GM19351 (cell line): ENCODE measurements around the gene BABAM2.

Experiments
- ATAC-seq: cut with Tn5 transposase; IDR thresholded peaks from one replicate; pipeline ENCODE4 v1.9.1; 2021; ENCODE audit warnings: mild to moderate bottlenecking, moderate library complexity; ENCODE audit not compliant: unreplicated experiment

The BABAM2 gene

DNA sequence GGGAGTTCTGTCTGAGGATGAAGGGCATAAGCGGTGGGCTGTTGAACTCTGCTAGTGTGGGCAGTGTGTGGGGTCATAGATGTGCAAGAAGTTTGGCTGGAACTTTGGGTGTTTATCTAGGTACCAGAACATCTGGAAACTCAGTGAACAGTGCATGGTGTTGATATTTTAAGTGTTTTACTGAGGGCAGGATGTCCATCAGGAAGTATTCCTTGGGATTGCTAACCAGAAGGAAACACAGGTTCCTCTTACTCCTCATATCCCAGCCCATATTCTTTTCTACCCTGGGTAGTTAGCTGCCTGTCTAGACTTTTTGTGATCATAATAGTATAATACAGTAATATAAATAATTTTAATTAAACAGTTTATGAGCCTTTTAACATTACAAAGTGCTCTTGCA lies 15.5 kb downstream of the BABAM2 start:
- ATAC-seq: no peak

DNA sequence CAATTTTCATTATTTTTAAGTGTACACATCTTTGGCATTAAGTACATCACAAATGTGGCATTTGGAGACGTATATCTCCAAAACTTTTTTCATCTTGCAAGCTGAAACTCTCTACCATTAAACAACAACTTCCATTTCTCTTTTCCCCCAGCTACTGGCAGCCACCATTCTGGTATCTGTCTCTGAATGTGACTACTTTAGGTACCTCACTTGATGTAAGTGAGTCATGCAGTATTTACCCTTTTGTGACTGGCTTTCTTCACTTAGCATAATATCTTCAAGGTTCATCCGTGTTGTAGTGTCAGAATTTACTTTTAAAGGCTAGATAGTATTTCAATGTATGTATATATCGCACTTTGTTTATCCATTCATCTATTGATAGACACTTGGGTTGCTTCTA lies 17.0 kb downstream of the BABAM2 start:
- ATAC-seq: no peak

DNA sequence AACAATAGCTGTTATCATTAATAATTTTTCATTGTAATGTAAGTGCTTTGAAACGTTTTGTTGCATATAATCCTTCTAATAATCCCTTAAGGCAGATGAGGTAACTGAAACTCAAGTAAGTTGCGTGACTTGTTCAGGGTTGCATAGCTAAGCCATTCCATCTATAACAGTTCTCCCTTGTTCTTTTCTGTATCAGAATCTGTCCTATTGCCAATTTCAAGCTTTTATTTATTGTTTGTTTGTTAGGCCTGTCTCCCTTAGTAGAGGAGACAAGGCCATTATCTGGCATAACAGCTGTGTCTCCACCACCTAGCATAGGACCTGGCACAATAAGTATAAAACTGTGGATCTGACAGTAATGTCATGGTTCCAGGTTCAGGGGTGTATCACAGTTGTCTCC lies 19.4 kb downstream of the BABAM2 start:
- no peak for ATAC-seq

DNA sequence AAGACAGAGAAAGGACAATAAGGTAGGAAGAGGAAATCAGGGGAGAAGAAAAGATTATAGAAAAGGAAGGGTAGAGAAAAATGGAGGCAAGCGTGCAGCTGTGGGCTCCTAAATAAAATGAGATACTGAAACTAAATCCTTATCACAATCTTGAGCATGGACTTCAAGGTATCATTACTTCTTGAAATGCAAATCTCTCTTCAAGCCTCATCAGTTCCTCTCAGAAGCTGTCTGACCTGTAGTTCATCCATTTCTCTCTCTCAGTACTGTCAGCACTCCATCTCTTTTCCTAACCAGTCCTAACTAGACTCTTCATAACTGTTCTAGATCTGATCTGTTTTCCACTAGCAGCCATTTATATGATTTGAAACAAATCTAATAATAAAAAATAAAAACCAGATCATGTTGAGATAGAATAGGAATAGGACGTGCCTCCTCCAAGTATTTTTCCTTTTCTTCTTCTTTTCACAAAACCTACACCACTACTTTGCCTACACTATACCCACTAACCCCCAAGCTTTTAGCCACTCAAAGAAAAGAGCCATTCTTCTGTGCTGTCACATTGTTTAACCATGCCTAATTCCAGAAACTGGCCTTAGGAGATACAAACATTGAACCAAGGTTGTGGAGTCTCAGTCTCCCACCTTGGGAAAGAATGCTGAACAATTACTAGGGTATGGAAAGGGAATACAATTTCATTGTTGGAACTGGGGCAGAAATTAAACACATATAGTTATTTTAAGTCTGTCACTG lies 21.1 kb downstream of the BABAM2 start:
- no peak for ATAC-seq

DNA sequence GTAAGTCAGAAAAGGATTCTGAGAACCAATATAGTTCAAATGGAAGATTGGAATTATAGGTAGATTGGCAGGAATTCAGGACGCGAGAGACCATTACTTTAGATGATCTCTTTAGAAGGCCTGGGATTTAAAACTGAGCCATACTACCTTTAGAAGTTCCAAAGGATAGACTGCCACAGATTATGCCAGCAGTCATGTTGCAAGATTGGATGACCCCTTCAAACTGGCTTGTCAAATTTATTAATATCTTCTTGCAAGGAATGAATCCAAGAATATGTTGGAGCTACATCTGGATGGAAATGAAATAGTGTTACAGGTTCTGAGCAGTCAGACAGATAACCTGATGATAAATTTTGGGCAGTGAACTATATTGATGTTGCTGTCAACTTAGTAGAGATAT lies 22.0 kb downstream of the BABAM2 start:
- ATAC-seq: no peak

DNA sequence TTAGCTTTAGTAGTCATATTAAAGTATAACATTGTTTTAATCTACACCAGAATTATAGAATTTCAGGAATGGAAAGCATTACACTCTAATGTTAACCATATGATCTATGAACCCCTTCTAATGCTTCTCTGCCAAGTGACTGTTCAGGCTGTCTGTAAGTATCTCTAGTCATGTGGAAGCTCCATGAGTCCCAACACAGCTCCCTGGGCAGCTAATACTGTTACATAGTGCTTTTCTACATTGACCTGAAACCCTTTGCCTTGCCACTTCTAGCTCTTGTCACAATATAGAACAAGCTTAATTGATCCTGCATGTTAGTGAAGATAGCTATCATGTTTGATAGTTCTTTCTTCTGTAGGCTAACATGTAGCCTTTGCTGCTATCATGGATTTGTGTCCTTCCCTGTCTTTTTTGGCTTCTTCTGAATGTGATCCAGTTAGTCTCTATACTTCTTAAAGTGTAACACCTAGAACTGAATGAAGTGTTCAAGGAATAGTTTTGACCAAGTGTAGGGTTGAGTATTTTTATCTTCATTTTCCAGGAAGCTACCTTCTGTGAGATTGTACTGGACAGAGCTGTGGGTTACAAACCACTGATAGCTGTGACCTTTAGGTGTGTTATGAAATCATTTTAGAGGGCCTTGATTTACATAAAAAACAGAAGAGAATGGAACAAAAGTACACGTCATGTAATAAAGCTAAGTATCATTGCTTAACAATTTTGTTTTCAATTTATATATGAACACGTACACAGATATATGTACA lies 23.7 kb downstream of the BABAM2 start:
- no peak for ATAC-seq

DNA sequence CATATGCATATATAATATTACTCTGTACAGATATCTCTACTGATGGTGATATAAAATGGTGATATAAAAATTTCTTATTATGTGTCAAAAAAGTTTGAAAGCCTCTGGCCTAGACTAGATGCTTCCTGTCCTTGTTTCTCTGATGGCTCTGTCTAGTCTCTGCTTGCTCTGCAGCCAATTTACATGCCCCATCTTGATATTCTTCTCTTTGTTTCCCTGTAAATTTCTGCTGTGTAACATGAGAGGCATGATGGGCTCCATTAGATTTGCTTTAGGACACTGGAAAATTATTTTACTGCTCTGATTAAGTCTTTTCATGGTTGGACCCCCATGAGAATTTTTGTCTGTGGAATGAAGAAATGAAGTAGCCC lies 24.3 kb downstream of the BABAM2 start:
- no peak for ATAC-seq

DNA sequence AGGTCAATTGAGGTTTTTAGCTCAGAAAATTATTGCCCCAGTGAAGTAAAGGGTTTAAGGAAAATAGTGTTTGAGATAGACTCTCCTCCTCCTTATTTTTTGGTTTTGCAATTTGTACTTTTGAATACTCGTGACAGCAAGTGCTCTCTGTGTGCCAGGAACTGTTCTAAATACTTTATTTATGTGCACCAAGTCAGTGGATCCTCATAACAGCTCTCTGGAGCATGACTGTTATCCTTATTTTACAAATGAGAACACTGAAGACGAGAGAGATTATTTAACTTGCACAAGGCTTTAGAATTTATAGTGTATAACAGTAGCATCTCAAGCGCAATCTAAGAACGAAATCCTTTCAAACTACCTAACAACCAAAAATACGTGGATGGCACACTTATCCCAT lies 24.7 kb downstream of the BABAM2 start:
- no peak for ATAC-seq

DNA sequence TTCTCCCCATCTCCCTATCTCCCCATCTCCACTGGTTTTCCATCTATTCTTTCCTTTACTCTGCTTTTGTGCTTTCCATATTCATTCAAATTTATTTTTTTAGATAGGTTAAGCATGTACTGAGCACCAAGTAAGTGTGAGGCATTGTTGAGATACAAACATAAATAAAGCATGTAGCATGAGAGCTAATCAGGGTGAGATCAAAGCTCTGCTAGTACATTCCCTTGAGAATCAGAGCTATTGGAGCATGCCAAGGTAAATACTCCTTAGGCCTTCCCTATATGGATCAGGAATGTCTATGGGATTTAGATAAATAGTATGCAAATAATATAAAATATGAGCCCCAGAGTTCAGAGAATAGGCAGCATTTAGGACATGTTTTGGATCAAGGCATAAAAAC lies 25.3 kb downstream of the BABAM2 start:
- ATAC-seq: no peak

DNA sequence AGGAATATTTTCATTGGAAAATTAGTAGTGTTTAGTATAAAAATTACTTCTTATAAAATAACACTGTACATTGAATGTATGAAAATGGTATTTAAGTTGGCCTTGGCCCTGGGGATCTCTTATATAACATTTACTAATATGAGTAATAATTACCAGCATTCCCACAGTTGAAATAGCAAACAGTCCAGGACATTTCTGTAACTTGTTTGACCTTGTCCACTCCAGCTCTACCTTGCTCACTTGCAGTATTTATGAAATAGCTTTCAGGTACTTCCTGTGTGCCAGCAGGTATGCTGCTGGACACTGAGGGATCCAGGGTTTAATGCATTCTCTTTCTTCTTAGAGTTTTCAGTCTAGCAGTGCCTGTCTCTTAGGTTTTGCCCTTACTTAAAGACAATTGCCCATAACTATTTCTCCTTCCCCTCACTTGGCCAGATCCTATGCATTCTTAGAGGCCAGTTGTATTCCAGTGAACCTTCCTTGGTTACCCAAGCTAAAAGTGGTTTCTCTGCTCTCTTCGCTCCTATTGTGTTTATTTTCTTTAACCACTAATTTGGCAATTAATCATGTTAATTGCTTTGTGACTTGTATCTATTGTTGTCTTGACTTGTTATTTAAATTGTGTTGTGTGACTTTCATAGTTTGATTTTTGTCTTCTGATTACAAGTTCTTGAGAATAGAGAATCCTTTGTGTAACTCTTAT lies 25.9 kb downstream of the BABAM2 start:
- no peak for ATAC-seq

DNA sequence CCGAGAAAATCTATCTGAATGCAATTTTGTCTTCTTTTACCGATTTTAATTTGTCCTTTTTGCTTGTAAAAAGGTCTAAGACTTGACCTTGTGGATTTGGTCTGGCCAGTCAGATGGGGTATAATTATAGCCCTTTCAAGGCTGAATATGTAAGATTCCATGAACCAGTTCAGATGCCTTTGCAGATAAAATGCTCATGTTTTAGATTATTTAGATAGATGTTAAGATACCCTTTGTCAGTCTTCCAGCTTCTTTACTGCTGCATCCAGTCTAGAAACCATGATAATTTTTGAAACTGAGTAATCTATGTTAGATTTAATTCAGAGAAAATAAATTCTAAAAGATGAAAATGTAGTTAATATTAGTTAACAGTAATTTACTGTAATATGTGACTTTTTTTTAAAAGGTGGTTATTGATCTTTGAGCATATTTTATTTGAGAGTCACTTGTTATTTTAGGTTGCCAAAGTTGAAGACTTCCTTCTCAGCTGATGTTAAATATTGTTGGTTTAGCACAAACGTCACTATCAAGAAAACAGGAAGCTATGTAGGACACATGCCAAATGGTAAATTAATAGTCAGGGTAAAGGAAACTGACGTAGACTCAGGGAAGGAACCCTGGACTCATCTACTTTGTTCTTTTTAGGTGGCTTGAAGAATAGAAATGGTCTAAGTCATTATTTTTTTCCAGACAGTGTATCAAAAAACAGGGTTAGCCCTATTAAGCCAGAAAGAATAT lies 29.8 kb downstream of the BABAM2 start:
- no peak for ATAC-seq

DNA sequence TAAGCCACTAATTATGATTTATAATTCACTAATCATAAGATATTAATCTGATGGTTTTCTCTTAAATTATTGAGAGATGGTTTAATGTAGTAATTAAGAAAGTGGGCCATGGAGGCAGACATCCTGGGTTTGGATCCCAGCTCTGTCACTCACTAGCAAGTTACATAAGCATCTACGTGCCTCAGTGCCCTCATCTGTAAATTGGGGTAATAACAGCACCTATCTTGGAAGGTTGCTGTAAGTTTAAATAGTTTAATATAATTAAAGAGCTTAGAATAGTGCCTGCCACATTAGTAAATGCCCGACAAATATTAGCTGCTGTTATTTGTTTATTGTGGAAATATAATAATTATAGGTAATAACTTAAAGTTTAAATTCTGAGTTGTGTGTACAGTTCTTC lies 30.9 kb downstream of the BABAM2 start:
- ATAC-seq: no peak

DNA sequence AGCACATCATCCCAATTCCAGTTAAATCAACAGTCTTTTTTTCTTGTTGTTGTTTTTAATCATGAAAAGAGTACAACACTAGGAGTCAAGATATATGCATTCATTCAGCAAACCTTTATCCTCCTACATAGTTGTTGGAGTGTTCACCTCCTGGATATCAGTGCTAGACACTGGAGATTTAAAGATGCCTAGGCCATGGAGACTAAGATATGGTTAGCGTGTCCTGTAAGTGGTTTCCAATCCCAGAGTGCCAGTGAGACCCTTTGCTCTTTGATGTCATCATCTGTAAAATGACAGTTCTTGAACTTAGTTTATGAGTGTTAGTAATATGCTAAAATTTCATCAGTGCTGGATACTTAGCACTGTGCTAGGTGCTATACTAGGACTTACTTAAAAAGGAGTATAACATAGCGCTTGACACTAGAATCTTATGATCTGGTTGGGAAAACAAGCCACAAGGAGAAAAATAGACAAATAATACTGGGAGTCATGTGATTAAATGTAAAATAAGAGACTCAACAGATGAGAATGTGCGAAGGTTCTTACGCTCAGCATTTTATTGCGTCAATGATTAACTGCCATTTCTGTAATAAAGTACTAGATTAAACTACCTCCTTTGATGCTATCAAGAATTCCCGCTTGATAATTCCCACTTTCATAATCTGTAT lies 31.5 kb downstream of the BABAM2 start:
- no peak for ATAC-seq

DNA sequence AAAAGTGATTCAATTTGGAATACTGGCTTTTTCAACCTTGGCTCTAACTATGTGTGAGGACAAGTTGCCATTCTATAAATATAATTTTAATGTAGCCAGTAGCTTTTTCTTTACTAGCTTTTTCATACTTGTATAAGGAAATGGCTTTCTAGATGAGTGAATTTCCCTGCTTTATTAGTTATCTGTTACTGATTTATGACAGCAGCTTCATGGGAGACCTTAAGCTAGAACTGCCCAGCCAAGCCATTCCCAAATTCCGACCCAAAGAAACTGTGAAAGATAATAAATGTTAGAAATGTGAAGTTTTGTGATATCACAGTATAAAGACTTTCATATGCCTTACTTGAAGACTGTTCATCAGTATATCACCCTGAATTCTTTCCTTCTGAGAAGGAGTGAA lies 32.3 kb downstream of the BABAM2 start:
- no peak for ATAC-seq

DNA sequence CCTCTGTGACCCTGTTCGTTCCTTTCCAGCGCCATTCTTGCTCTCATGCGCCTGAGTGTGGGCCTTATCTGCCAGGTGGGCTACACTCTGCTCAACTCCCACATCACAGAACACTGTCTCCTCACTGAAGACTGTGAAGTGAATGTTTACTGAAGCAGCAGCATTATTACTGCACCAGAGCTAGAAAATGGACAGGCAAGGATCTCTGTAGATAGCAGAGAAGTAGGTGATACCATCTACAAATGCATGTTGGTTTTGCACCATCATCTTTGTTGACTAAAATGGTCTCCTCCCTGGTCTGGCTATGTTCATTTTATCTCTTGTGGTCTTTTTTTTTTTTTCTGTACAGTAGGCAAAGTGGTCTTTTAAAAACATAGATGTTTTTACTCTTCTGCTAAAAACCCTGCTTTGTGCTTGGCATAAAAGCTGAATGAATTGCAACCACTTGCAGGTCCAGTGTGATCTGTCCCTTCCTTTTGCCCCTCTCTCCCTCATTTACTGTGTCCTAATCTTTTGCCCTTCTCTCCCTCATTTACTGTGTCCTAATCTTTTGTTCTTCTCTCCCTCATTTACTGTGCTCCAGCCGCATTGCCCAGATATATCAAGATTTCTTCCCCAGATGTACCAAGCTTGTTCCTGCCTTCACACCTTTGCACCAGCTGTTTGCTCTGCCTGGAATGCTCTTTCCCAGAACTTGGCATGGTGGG lies 35.4 kb downstream of the BABAM2 start:
- no peak for ATAC-seq

DNA sequence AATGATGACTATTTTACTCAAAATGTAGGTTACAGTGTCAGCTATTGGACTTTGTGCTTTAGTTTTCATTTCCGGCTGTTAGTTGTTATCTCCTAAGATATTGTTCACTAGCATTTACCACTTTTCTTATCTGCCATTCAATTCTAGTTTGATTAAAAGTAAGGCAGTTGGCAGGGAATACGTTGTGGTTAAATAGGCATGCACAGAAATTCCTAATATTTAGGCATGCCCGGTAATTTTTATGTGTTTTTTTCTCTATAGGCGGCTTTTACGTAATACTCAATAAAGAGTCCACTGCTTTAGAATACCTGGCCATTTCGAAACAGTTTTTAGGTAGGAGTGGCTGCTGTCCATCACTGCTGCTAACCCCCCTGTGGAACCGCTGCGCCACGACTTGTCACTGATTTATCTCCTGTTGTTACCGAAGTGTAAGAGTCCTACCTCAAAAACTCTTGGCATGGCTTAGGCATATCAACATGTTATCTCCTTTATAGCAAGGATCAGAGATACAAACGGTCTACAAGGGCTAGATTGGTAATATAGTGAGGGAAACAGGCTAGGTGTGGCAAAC lies 39.5 kb downstream of the BABAM2 start:
- ATAC-seq: no peak

DNA sequence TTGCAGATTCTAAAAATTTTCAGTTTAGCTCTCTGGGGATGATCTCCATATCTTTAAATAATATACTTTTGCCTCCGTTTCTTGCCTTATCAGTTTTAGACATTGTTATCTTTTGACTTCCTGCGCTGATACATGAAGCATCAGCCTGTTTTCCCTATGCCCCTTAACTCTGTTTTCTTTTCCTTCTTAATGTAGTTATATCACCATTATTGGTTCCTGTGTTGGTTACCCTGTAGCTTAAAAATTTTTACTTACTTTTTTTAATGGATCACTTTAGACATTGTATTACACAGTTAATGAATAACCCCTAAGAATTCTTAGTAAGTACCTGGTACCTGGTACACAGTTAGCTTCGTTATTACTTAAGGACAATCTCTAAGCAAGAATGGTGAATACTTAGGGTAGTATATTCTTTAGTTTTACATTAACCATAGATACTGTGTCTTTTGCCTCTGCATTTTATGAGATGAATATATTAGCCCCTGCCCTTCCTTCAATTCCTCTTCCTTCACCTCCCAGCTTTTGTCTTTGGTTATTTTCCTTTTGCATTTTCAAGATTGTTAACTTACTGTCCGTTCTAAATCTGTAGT lies 40.9 kb downstream of the BABAM2 start:
- no peak for ATAC-seq

DNA sequence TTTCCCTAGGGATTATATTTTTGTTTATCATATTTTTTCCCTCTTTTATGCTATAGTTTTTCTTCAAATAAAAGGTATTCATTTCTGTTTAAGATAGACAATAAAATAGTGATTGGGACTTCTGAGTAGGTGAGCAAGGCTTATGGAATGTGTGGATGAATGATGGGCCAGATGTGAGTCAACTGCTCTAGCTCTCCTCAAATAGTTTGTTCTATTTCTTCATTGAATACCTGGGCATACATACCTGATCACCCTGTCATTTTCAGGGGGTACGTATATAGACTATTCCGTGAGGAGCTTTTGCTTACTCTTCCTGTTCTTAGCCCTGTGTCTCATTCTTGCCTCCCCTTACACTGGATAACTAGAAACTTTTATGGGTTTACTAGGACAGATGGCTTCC lies 41.9 kb downstream of the BABAM2 start:
- no peak for ATAC-seq

DNA sequence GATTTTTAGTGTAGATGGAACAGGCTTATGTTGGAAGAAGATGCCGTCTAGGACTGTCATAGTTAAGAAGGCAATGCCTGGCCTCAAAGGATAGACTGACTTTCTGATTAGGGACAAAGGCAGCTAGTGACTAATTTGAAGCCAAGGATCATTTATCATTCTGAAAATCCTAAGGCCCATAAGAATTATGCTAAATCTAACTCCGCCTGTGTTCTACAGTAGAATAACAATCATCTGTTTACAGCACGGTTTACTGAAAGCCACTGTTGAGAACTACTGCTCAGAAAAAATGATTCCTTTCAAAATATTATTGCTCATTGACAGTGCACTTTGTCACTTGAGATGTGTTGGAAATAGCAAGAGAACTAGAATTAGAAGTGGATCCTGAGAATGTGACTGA lies 44.5 kb downstream of the BABAM2 start:
- no peak for ATAC-seq
